Measurements from ENCODE around the gene INTS4. TPM values are rescaled to one million over a fixed set of nuclear protein-coding genes. Genes with fewer than 3 reads are reported as not detected.
"Not testable (repeated sequence)": the region's sequence is repeated elsewhere in the genome, so short reads cannot be mapped to it uniquely, and the experiment has no call there.

The INTS4 gene
- total RNA-seq, 2 donors from 2014 or later = 21.5 to 28.0 TPM

DNA sequence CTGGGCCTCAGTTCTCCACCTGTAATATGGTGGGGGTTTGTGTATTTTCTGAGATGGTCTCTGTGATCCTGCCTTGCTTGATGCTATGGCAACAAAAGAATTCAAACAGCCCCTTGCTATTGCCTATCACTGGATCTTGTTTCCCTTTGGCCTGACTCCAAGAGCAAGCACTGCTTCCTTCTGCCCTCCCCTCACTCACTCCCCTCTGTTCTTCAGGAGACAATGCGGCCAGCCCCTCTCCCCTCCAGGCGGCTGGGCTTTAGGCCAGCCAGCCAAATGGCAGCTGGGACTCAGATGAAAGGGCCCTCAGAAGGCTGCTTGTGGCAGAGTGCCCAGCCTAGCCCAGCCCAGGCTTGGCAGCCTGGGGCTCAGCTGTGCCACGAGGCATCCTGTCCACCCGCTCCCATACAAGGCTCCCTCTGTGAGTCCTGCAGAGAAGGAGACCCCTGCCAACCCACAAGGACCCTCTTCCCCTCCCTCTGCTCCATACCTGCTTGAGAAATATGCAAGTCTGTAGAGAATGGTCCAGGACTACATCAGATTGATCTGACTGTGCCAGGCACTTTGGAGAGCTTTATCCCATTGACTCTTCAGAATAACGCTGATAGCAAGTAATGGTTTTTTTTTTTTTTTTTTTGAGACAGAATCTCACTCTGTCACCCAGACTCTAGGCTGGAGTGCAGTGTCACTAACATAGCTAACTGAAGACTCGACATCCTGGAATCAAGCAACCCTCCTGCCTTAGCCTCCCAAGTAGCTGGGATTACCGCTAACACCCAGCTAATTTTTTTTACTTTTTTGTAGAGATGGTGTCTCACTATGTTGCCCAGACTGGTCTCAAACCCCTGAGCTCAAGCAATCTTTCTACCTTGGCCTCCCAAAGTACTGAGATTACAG lies 36.2 kb upstream of the INTS4 start:
- DNase-seq = peak; percentile 73
- Histone ChIP-seq H3K36me3 (no peaks in the 10 kb centered on the region), H3K4me1 (no peaks in the 10 kb centered on the region), H3K4me3 (no peak overlapping the region), H3K27ac (no peak overlapping the region), H3K9me3 (no peaks in the 10 kb centered on the region), H3K9ac (ENCODE audit: low read depth in 2 of 2, low read length in 2 of 2) (no peak overlapping the region), H3K27me3 (no peaks in the 10 kb centered on the region)
- intact Hi-C loops (cut with DNase I) = no loop called here
- TF ChIP-seq, protein P1, sequence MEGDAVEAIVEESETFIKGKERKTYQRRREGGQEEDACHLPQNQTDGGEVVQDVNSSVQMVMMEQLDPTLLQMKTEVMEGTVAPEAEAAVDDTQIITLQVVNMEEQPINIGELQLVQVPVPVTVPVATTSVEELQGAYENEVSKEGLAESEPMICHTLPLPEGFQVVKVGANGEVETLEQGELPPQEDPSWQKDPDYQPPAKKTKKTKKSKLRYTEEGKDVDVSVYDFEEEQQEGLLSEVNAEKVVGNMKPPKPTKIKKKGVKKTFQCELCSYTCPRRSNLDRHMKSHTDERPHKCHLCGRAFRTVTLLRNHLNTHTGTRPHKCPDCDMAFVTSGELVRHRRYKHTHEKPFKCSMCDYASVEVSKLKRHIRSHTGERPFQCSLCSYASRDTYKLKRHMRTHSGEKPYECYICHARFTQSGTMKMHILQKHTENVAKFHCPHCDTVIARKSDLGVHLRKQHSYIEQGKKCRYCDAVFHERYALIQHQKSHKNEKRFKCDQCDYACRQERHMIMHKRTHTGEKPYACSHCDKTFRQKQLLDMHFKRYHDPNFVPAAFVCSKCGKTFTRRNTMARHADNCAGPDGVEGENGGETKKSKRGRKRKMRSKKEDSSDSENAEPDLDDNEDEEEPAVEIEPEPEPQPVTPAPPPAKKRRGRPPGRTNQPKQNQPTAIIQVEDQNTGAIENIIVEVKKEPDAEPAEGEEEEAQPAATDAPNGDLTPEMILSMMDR (IDR thresholded peaks at IDR 0.05) = no peak

DNA sequence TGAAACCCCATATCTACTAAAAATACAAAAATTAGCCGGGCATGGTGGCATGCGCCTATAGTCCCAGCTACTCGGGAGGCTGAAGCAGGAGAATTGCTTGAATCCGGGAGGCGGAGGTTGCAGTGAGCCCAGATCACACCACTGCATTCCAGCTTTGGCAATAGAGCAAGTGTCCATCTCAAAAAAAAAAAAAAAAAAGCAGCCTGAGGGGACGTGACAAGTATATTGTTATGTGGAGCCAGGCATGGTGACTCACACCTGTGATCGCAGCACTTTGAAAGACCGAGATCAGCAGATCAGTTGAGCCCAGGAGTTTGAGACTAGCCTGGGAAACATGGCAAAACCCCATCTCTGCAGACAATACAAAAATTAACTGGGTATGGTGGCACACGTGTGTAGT lies 34.0 kb upstream of the INTS4 start:
- H3K36me3 ChIP-seq; intact Hi-C loops (cut with DNase I); H3K27ac ChIP-seq; DNase-seq; H3K4me1 ChIP-seq; H3K27me3 ChIP-seq; H3K9me3 ChIP-seq; H3K9ac ChIP-seq (ENCODE audit: low read depth in 2 of 2, low read length in 2 of 2); H3K4me3 ChIP-seq: not testable (repeated sequence)

DNA sequence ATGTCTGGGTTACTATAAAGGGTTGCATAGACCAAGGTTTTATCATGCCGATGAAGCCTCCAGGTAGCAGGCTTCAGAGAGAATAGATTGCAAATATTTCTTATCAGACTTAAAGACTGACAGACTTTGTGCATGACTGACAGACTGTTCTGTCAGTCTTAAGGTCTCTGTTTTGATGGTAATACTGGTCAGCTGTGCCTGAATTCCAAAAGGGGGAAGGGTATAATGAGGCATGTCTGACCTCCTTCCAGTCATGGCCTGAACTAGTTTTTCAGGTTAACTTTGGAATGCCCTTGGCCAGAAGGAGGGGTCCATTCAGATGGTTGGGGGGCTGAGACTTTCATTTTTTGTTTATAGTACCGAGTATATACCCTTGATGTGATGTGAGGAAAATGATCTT lies 33.3 kb upstream of the INTS4 start:
- Histone ChIP-seq H3K4me3 (no peak overlapping the region), H3K27ac (no peak overlapping the region), H3K27me3 (no peaks in the 10 kb centered on the region), H3K4me1 (peaks cover 3% of the 10 kb centered on the region), H3K9ac (ENCODE audit: low read depth in 2 of 2, low read length in 2 of 2) (no peak overlapping the region), H3K36me3 (no peaks in the 10 kb centered on the region), H3K9me3 (no peaks in the 10 kb centered on the region)
- intact Hi-C loops (cut with DNase I) = no loop called here
- TF ChIP-seq, protein P1 (IDR thresholded peaks at IDR 0.05) = no peak
- DNase-seq = no peak

DNA sequence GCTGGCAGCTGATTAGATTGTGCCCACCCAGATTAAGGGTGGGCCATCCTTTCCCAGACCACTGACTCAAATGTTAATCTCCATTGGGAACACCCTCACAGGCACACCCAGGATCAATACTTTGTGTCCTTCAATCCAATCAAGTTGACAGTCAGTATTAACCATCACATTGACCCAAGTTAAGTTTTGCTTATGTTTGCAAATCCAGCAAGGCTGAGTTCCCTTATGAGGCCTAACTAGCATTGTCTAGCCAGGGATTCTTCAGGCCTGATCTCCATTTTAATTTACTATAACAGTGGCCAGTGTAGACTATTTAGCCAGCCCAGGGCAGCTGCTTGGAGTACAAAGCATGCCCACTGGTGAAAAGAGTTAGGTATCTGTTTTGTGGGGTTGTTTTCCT lies 30.9 kb upstream of the INTS4 start:
- intact Hi-C loops (cut with DNase I) = no loop called here
- H3K27ac ChIP-seq = no peak overlapping the region
- no peak for DNase-seq

DNA sequence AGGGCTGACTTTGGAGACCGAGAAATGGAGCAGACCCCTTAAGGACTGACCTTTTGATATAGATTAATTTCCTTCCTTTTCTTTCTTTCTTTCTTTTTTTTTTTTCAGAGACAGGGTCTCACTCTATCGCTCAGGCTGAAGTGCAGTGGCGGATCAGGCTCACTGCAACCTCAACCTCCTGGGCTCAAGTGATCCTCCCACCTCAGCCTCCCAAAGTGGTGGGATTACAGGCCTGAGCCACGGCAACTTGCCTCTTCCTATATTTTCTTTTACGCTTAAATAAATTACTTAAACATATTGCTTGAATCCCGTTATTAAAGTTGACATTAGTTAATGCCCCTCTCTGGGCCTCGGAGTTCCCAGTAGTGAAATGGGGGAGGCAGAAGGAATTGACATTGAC lies 29.0 kb upstream of the INTS4 start:
- peak overlapping the region; percentile 55 for H3K4me3 ChIP-seq
- no peak for DNase-seq
- TF ChIP-seq, protein P1 (IDR thresholded peaks at IDR 0.05) = no peak
- peak overlapping the region; percentile 55 for H3K27ac ChIP-seq
- peaks cover 3% of the 10 kb centered on the region for H3K4me1 ChIP-seq
- H3K9ac ChIP-seq (ENCODE audit: low read depth in 2 of 2, low read length in 2 of 2) = peak overlapping the region in 1 of 2 donors; percentile 91
- H3K27me3 ChIP-seq = no peaks in the 10 kb centered on the region
- H3K36me3 ChIP-seq = no peaks in the 10 kb centered on the region
- intact Hi-C loops (cut with DNase I) = no loop called here
- H3K9me3 ChIP-seq = no peaks in the 10 kb centered on the region

More for the DNA sequence above, 30.9 kb upstream of the INTS4 start:
- no peak overlapping the region for H3K4me3 ChIP-seq
- H3K9me3 ChIP-seq = no peaks in the 10 kb centered on the region
- H3K27me3 ChIP-seq = no peaks in the 10 kb centered on the region
- no peaks in the 10 kb centered on the region for H3K36me3 ChIP-seq
- H3K9ac ChIP-seq (ENCODE audit: low read depth in 2 of 2, low read length in 2 of 2) = no peak overlapping the region
- H3K4me1 ChIP-seq = peaks cover 3% of the 10 kb centered on the region
- TF ChIP-seq, protein P1 (IDR thresholded peaks at IDR 0.05) = no peak
